ENCODE measurements around the gene ATP8A2. TPM values are rescaled to one million over a fixed set of nuclear protein-coding genes. Genes with fewer than 3 reads are reported as not detected.

ATP8A2 gene
- polyA plus RNA-seq, 3 donors: 0.10 to 0.14 (median 0.11) TPM

- WGBS, 3 donors: 27 to 96% (median 51%) methylated on average over 1 of the region's 1 CpG
- H3K27ac ChIP-seq (ENCODE audit: low read depth, low read length): no peak overlapping the region
Measured at GRCh38 chr13:25649001-25649633, 277.3 kb downstream of the ATP8A2 start.

GRCh38 chr13:25652764-25653163 is 281.0 kb downstream of the ATP8A2 start:
- 44 to 59% (median 57%) methylated on average over 2 of the region's 2 CpGs for WGBS, 3 donors
- H3K27ac ChIP-seq (ENCODE audit: low read depth, low read length): no peak overlapping the region

- 87 to 91% (median 90%) methylated on average over 4 of the region's 4 CpGs for WGBS, 3 donors
- no peak overlapping the region for H3K27ac ChIP-seq (ENCODE audit: low read depth, low read length)
Measured at GRCh38 chr13:25654322-25654721, 282.5 kb downstream of the ATP8A2 start.

- no peak overlapping the region for H3K27ac ChIP-seq (ENCODE audit: low read depth, low read length)
- WGBS, 3 donors: 55 to 70% (median 67%) methylated on average over 3 of the region's 3 CpGs
Measured at GRCh38 chr13:25657157-25657556, 285.4 kb downstream of the ATP8A2 start.

- H3K27ac ChIP-seq (ENCODE audit: low read depth, low read length): no peak overlapping the region
- 33 to 62% (median 59%) methylated on average over 14 of the region's 14 CpGs for WGBS, 3 donors
Measured at GRCh38 chr13:25659091-25659795, 287.5 kb downstream of the ATP8A2 start.

- no peak overlapping the region for H3K27ac ChIP-seq (ENCODE audit: low read depth, low read length)
- WGBS, 3 donors: 78 to 88% (median 82%) methylated on average over 5 of the region's 5 CpGs
Measured at GRCh38 chr13:25660996-25661395, 289.2 kb downstream of the ATP8A2 start.

- H3K27ac ChIP-seq (ENCODE audit: low read depth, low read length): no peak overlapping the region
- 71 to 88% (median 87%) methylated on average over 1 of the region's 1 CpG for WGBS, 3 donors
Measured at GRCh38 chr13:25662516-25662915, 290.7 kb downstream of the ATP8A2 start.

GRCh38 chr13:25668345-25668744 is 296.6 kb downstream of the ATP8A2 start:
- H3K27ac ChIP-seq (ENCODE audit: low read depth, low read length): no peak overlapping the region

GRCh38 chr13:25673711-25674110 is 301.9 kb downstream of the ATP8A2 start:
- 87 to 89% (median 89%) methylated on average over 5 of the region's 5 CpGs for WGBS, 3 donors
- no peak overlapping the region for H3K27ac ChIP-seq (ENCODE audit: low read depth, low read length)

- no peak overlapping the region for H3K27ac ChIP-seq (ENCODE audit: low read depth, low read length)
- 73 to 84% (median 77%) methylated on average over 4 of the region's 4 CpGs for WGBS, 3 donors
Measured at GRCh38 chr13:25674371-25674770, 302.6 kb downstream of the ATP8A2 start.

- 54 to 77% (median 71%) methylated on average over 3 of the region's 3 CpGs for WGBS, 3 donors
- H3K27ac ChIP-seq (ENCODE audit: low read depth, low read length): no peak overlapping the region
Measured at GRCh38 chr13:25675060-25675459, 303.3 kb downstream of the ATP8A2 start.

- 59 to 80% (median 80%) methylated on average over 2 of the region's 2 CpGs for whole genome bisulfite sequencing, 3 donors
- H3K27ac ChIP-seq (ENCODE audit: low read depth, low read length): no peak overlapping the region
Measured at GRCh38 chr13:25677956-25678355, 306.2 kb downstream of the ATP8A2 start.

GRCh38 chr13:25678398-25678797 is 306.6 kb downstream of the ATP8A2 start:
- 61 to 75% (median 75%) methylated on average over 2 of the region's 2 CpGs for WGBS, 3 donors
- H3K27ac ChIP-seq (ENCODE audit: low read depth, low read length): no peak overlapping the region

- H3K27ac ChIP-seq (ENCODE audit: low read depth, low read length): no peak overlapping the region
- WGBS, 3 donors: 78 to 89% (median 79%) methylated on average over 2 of the region's 2 CpGs
Measured at GRCh38 chr13:25679159-25679558, 307.4 kb downstream of the ATP8A2 start.

GRCh38 chr13:25679936-25680335 is 308.2 kb downstream of the ATP8A2 start:
- 75 to 86% (median 85%) methylated on average over 5 of the region's 5 CpGs for WGBS, 3 donors
- H3K27ac ChIP-seq (ENCODE audit: low read depth, low read length): no peak overlapping the region

- no peak overlapping the region for H3K27ac ChIP-seq (ENCODE audit: low read depth, low read length)
- WGBS, 3 donors: 88 to 93% (median 91%) methylated on average over 9 of the region's 9 CpGs
Measured at GRCh38 chr13:25682276-25682675, 310.5 kb downstream of the ATP8A2 start.

- 84 to 93% (median 88%) methylated on average over 4 of the region's 4 CpGs for WGBS, 3 donors
- no peak overlapping the region for H3K27ac ChIP-seq (ENCODE audit: low read depth, low read length)
Measured at GRCh38 chr13:25683056-25683455, 311.3 kb downstream of the ATP8A2 start.

GRCh38 chr13:25683662-25684370 is 312.0 kb downstream of the ATP8A2 start:
- 69 to 90% (median 87%) methylated on average over 6 of the region's 6 CpGs for WGBS, 3 donors
- no peak overlapping the region for H3K27ac ChIP-seq (ENCODE audit: low read depth, low read length)

- 54 to 65% (median 63%) methylated on average over 4 of the region's 4 CpGs for WGBS, 3 donors
- no peak overlapping the region for H3K27ac ChIP-seq (ENCODE audit: low read depth, low read length)
Measured at GRCh38 chr13:25684491-25684890, 312.7 kb downstream of the ATP8A2 start.
